Measurements from ENCODE around the gene MKRN1.
"Not testable (repeated sequence)": the region's sequence is repeated elsewhere in the genome, so short reads cannot be mapped to it uniquely, and the experiment has no call there.

MKRN1 gene

DNA sequence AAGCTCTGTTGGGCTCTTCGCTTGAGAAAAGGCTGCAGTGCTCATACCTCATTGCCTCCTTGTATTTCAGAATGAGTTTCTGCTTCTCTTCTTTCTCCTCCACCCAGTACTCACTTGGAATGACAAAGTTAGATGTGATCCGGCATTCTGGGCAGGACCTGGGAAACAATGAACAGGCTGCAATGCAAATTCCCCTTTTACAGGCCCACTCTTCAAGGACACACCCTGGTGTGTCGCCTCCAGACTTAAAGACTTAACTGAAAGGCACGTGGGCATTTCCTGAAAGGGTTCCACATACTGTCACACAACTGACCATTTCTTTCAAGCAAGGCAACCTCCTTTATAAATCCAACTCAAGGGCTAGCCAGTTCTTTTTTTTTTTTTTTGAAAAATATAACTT lies 23.6 kb downstream of the MKRN1 start:
- Histone ChIP-seq H3K4me1 (ENCODE audit: control insufficient read depth in 1 of 2, insufficient read depth in 2 of 2, low read length in 2 of 2) (no peaks in the 10 kb centered on the region), H3K4me3 (ENCODE audit: low read depth in 1 of 2, low read length in 2 of 2) (no peak overlapping the region), H3K36me3 (ENCODE audit: control insufficient read depth in 1 of 2, insufficient read depth in 2 of 2, low read length in 2 of 2) (peaks cover 25 to 78% of the 10 kb centered on the region in 2 donors), H3K27ac (ENCODE audit: low read depth, low read length) (no peak overlapping the region), H3K9ac (ENCODE audit: low read depth in 1 of 2, low read length in 2 of 2) (no peak overlapping the region), H3K9me3 (ENCODE audit: control insufficient read depth in 1 of 2, low read length in 2 of 2) (no peaks in the 10 kb centered on the region), H3K27me3 (ENCODE audit: control insufficient read depth in 1 of 2, insufficient read depth in 2 of 2, low read length in 2 of 2) (no peaks in the 10 kb centered on the region)

DNA sequence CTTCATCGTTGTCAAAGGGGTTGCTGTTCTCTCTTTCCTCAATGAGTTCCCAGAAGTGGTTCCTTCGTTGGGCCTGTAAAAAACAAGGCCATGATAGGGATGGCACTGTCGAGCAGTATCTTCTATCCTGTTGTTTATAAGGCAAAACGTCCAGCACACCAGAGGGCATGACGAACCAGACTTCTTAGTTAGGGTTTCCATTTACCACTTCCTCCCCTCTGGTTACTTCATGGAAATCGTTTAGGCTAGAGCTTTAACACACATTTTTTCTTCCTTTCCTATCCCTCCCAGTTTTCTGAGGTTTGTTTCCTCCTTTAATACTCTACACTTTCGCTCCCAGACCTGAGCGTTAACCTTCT lies 24.7 kb downstream of the MKRN1 start:
- Histone ChIP-seq H3K4me3 (ENCODE audit: low read depth in 1 of 2, low read length in 2 of 2) (no peak overlapping the region), H3K36me3 (ENCODE audit: control insufficient read depth in 1 of 2, insufficient read depth in 2 of 2, low read length in 2 of 2) (peaks cover 21 to 70% of the 10 kb centered on the region in 2 donors), H3K9ac (ENCODE audit: low read depth in 1 of 2, low read length in 2 of 2) (no peak overlapping the region), H3K4me1 (ENCODE audit: control insufficient read depth in 1 of 2, insufficient read depth in 2 of 2, low read length in 2 of 2) (no peaks in the 10 kb centered on the region), H3K9me3 (ENCODE audit: control insufficient read depth in 1 of 2, low read length in 2 of 2) (no peaks in the 10 kb centered on the region), H3K27ac (ENCODE audit: low read depth, low read length) (no peak overlapping the region), H3K27me3 (ENCODE audit: control insufficient read depth in 1 of 2, insufficient read depth in 2 of 2, low read length in 2 of 2) (no peaks in the 10 kb centered on the region)

DNA sequence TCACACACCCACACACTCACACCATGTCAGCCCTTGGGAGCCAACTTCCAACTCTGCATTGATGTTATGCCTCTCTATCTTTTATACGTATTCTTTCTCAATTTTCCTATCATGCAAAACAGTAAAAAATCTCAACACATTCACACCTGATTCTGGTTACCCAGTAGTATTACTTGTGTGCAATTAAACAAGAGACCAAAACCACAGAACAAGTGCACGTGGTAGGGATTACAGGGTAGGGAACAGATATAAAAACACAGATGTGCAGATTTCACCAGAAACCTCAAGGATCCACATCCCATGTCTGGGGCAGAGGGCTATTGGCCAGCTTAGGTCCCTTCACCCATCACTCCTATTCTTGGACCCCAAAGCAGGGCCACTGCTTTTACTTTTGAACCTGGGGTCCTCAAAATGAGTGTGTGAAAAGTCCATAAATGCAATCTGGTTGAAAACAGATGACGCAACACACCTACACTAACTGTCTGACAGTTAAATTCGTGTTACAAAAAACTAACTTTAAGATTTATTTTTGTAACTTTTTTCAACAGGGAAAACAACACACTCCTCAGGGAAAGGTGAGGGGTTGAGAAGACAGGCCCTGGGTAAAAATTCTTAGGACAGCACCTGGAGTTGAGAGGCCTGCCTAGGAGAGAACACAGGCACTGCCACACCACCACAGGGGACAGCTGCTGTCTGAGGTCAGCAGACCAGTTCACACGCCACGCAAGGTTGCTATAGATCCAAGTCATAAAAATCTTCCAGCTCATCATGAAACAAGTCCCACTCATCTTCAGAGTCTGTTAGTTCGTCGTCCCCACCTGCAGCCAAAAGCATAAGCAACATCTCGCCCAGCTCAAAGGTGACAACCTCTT lies 25.3 kb downstream of the MKRN1 start:
- peaks cover 21 to 64% of the 10 kb centered on the region in 2 donors for H3K36me3 ChIP-seq (ENCODE audit: control insufficient read depth in 1 of 2, insufficient read depth in 2 of 2, low read length in 2 of 2)

DNA sequence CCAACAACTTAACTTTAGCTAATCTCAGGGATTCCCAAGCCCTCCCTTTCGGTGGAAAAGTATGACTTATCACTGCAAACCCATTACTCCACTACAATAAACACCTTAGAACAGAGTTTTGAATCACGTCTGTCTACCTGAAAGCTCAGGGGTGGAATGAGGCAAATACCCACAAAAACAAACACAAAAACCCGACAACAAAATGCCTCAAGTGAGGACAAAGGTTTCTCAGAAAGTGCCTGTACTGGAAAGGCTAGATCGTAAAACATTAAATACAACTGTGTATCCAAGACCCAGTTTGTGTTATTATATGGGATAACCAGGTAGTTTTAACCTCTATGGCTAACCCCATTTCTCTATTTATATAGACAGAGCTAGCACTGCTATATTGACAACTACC lies 26.0 kb downstream of the MKRN1 start:
- Histone ChIP-seq H3K27me3 (ENCODE audit: control insufficient read depth in 1 of 2, insufficient read depth in 2 of 2, low read length in 2 of 2) (no peaks in the 10 kb centered on the region), H3K27ac (ENCODE audit: low read depth, low read length) (no peak overlapping the region), H3K36me3 (ENCODE audit: control insufficient read depth in 1 of 2, insufficient read depth in 2 of 2, low read length in 2 of 2) (peaks cover 21 to 57% of the 10 kb centered on the region in 2 donors), H3K4me3 (ENCODE audit: low read depth in 1 of 2, low read length in 2 of 2) (no peak overlapping the region), H3K9ac (ENCODE audit: low read depth in 1 of 2, low read length in 2 of 2) (no peak overlapping the region), H3K9me3 (ENCODE audit: control insufficient read depth in 1 of 2, low read length in 2 of 2) (no peaks in the 10 kb centered on the region), H3K4me1 (ENCODE audit: control insufficient read depth in 1 of 2, insufficient read depth in 2 of 2, low read length in 2 of 2) (no peaks in the 10 kb centered on the region)

More for the DNA sequence above, 25.3 kb downstream of the MKRN1 start:
- not testable (repeated sequence) for H3K9me3 ChIP-seq (ENCODE audit: control insufficient read depth in 1 of 2, low read length in 2 of 2); H3K4me1 ChIP-seq (ENCODE audit: control insufficient read depth in 1 of 2, insufficient read depth in 2 of 2, low read length in 2 of 2); H3K9ac ChIP-seq (ENCODE audit: low read depth in 1 of 2, low read length in 2 of 2); H3K4me3 ChIP-seq (ENCODE audit: low read depth in 1 of 2, low read length in 2 of 2); H3K27ac ChIP-seq (ENCODE audit: low read depth, low read length); H3K27me3 ChIP-seq (ENCODE audit: control insufficient read depth in 1 of 2, insufficient read depth in 2 of 2, low read length in 2 of 2)

DNA sequence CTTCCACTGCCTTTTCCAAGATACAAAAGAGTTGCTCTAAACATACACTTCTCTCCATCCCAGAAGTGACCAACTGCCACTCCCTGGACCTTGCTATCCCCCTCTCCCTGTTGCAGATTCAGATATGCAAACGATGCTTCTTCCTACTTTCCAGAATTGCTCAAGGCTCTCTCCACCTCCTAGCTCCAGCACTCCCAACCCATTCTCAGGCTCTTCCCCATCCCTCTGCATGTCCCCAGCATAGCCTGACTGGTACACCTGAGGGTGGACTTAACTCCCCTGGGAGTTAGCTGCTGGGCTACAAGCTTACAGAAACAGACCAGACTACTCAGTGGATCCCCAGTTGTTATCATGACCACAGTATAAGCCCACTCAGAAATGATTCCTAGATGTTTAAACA lies 27.6 kb downstream of the MKRN1 start:
- no peaks in the 10 kb centered on the region for H3K27me3 ChIP-seq (ENCODE audit: control insufficient read depth in 1 of 2, insufficient read depth in 2 of 2, low read length in 2 of 2)
- H3K4me3 ChIP-seq (ENCODE audit: low read depth in 1 of 2, low read length in 2 of 2): no peak overlapping the region
- H3K9me3 ChIP-seq (ENCODE audit: control insufficient read depth in 1 of 2, low read length in 2 of 2): no peaks in the 10 kb centered on the region
- H3K27ac ChIP-seq (ENCODE audit: low read depth, low read length): no peak overlapping the region
- no peak overlapping the region for H3K9ac ChIP-seq (ENCODE audit: low read depth in 1 of 2, low read length in 2 of 2)
- H3K4me1 ChIP-seq (ENCODE audit: control insufficient read depth in 1 of 2, insufficient read depth in 2 of 2, low read length in 2 of 2): no peaks in the 10 kb centered on the region
- H3K36me3 ChIP-seq (ENCODE audit: control insufficient read depth in 1 of 2, insufficient read depth in 2 of 2, low read length in 2 of 2): peaks cover 16 to 44% of the 10 kb centered on the region in 2 donors

DNA sequence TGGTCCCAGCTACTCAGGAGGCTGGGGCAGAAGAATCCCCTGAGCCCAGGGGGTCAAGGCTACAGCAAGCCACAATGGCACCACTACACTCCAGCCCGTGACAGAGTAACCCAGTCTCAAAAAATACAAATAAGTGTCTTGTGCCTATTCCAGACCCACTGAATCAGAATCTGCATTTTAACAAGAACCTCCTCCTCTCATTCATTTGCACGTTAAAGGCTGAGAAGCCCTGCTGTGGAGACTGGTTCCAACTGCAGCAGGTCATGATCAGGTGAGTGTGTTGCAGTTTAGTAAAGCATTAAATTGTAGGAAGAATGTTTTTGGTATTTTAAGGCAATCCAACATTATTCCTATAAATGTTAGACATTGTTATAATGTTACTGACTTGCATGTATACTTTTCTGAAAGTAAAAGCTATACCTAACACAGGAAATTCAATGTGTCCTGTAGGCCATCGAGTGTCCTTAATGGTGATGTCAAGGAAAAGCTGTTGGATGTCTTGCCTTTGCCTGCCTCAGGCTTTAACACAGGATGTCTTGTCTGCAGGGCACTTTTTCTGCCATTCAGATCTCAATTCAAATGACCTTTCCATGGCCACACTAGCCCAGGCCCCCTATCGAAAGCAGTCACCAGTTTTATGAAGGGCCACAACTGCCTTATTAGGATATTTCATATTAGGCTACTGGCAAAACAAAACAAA lies 30.4 kb downstream of the MKRN1 start:
- Histone ChIP-seq H3K9me3 (ENCODE audit: control insufficient read depth in 1 of 2, low read length in 2 of 2) (no peaks in the 10 kb centered on the region), H3K4me3 (ENCODE audit: low read depth in 1 of 2, low read length in 2 of 2) (no peak overlapping the region), H3K4me1 (ENCODE audit: control insufficient read depth in 1 of 2, insufficient read depth in 2 of 2, low read length in 2 of 2) (no peaks in the 10 kb centered on the region), H3K36me3 (ENCODE audit: control insufficient read depth in 1 of 2, insufficient read depth in 2 of 2, low read length in 2 of 2) (peaks cover 3 to 16% of the 10 kb centered on the region in 2 donors), H3K27me3 (ENCODE audit: control insufficient read depth in 1 of 2, insufficient read depth in 2 of 2, low read length in 2 of 2) (no peaks in the 10 kb centered on the region), H3K9ac (ENCODE audit: low read depth in 1 of 2, low read length in 2 of 2) (no peak overlapping the region), H3K27ac (ENCODE audit: low read depth, low read length) (no peak overlapping the region)

DNA sequence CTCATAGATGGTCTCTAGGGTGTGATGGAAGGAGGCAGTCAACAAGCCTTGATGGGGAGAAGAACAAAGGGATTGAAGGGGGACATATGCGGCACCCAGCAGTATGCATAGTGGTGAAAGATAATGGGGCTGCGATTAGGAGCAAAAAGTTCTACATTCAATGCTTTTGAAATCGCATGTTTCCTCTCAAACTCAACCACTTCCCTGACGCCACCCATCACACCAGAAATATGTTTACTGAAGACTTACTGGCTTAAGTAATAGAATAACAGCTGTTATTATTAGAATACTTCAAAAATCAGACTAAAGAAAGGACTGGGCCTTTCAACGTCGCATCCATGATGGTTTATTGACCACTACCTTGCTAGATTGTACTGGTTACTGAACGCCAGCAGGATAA lies 31.5 kb downstream of the MKRN1 start:
- H3K27ac ChIP-seq (ENCODE audit: low read depth, low read length): no peak overlapping the region
- H3K9ac ChIP-seq (ENCODE audit: low read depth in 1 of 2, low read length in 2 of 2): no peak overlapping the region
- H3K27me3 ChIP-seq (ENCODE audit: control insufficient read depth in 1 of 2, insufficient read depth in 2 of 2, low read length in 2 of 2): no peaks in the 10 kb centered on the region
- no peak overlapping the region for H3K4me3 ChIP-seq (ENCODE audit: low read depth in 1 of 2, low read length in 2 of 2)
- H3K9me3 ChIP-seq (ENCODE audit: control insufficient read depth in 1 of 2, low read length in 2 of 2): no peaks in the 10 kb centered on the region
- H3K4me1 ChIP-seq (ENCODE audit: control insufficient read depth in 1 of 2, insufficient read depth in 2 of 2, low read length in 2 of 2): no peaks in the 10 kb centered on the region
- H3K36me3 ChIP-seq (ENCODE audit: control insufficient read depth in 1 of 2, insufficient read depth in 2 of 2, low read length in 2 of 2): peaks cover 3 to 7% of the 10 kb centered on the region in 2 donors

DNA sequence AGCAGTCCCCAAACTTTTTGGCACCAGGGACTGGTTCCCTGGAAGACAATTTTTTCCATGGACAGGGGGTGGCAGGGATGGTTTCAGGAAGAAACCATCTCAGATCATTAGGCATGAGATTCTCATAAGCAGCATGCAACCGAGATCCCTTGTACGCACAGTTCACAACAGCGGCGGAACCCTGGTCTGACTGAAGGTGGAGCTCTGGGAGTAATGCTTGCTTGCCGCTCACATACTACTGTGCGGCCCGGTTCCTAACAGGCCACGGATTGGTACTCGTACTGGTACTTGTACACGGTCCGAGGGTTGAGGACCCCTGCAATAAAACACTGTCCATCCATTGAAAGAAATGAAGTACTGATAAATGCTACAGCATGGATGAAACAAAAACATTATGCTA lies 32.8 kb downstream of the MKRN1 start:
- Histone ChIP-seq H3K36me3 (ENCODE audit: control insufficient read depth in 1 of 2, insufficient read depth in 2 of 2, low read length in 2 of 2) (no peaks in the 10 kb centered on the region), H3K27ac (ENCODE audit: low read depth, low read length) (no peak overlapping the region), H3K9me3 (ENCODE audit: control insufficient read depth in 1 of 2, low read length in 2 of 2) (no peaks in the 10 kb centered on the region), H3K4me3 (ENCODE audit: low read depth in 1 of 2, low read length in 2 of 2) (no peak overlapping the region), H3K9ac (ENCODE audit: low read depth in 1 of 2, low read length in 2 of 2) (no peak overlapping the region), H3K27me3 (ENCODE audit: control insufficient read depth in 1 of 2, insufficient read depth in 2 of 2, low read length in 2 of 2) (no peaks in the 10 kb centered on the region), H3K4me1 (ENCODE audit: control insufficient read depth in 1 of 2, insufficient read depth in 2 of 2, low read length in 2 of 2) (no peaks in the 10 kb centered on the region)

DNA sequence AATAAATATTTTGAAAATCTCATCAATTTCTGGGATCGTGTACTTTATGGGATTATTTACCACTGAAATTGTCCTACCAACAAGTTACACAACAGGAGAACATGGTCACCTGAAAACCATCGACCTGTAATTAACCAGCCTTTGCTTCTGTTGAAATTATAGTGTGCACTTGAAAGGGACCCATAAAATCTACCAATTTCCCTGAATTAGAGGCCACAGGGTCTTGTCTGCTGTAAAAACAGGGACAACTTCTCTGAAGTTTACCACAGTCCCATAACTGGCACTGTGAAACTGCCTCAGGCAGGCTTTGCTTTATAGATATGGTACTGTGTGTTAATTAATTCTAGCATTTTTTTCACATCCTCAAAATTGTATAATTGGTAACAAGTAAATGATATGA lies 37.8 kb downstream of the MKRN1 start:
- H3K4me1 ChIP-seq (ENCODE audit: control insufficient read depth in 1 of 2, insufficient read depth in 2 of 2, low read length in 2 of 2): peaks cover 6 to 7% of the 10 kb centered on the region in 2 donors
- H3K4me3 ChIP-seq (ENCODE audit: low read depth in 1 of 2, low read length in 2 of 2): no peak overlapping the region
- H3K27ac ChIP-seq (ENCODE audit: low read depth, low read length): no peak overlapping the region
- no peaks in the 10 kb centered on the region for H3K36me3 ChIP-seq (ENCODE audit: control insufficient read depth in 1 of 2, insufficient read depth in 2 of 2, low read length in 2 of 2)
- no peaks in the 10 kb centered on the region for H3K27me3 ChIP-seq (ENCODE audit: control insufficient read depth in 1 of 2, insufficient read depth in 2 of 2, low read length in 2 of 2)
- H3K9me3 ChIP-seq (ENCODE audit: control insufficient read depth in 1 of 2, low read length in 2 of 2): no peaks in the 10 kb centered on the region
- no peak overlapping the region for H3K9ac ChIP-seq (ENCODE audit: low read depth in 1 of 2, low read length in 2 of 2)

DNA sequence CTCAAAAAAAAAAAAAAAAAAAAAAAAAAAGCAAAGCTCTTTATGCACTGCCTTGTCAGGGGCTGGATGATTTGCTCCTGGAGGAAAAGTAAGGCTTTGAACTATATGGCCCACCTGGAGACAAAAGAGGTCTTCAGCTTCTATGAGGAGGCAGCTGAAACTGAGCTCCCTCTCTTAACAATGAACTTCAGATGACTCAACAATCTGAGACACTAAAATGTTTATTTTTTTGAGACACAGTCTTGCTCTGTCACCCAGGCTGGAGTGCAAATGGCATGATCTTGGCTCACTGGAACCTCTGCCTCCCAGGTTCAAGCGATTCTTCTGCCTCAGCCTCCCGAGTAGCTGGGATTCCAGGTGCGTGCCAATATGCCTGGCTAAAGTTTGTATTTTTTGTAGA lies 38.7 kb downstream of the MKRN1 start:
- Histone ChIP-seq H3K36me3 (ENCODE audit: control insufficient read depth in 1 of 2, insufficient read depth in 2 of 2, low read length in 2 of 2) (no peaks in the 10 kb centered on the region), H3K27ac (ENCODE audit: low read depth, low read length) (no peak overlapping the region), H3K4me1 (ENCODE audit: control insufficient read depth in 1 of 2, insufficient read depth in 2 of 2, low read length in 2 of 2) (peaks cover 6 to 7% of the 10 kb centered on the region in 2 donors), H3K4me3 (ENCODE audit: low read depth in 1 of 2, low read length in 2 of 2) (no peak overlapping the region), H3K9ac (ENCODE audit: low read depth in 1 of 2, low read length in 2 of 2) (no peak overlapping the region), H3K9me3 (ENCODE audit: control insufficient read depth in 1 of 2, low read length in 2 of 2) (no peaks in the 10 kb centered on the region), H3K27me3 (ENCODE audit: control insufficient read depth in 1 of 2, insufficient read depth in 2 of 2, low read length in 2 of 2) (peaks cover 0 to 2% of the 10 kb centered on the region in 2 donors)
